ENCODE data around the gene ALPK3. TPM values are rescaled to one million over a fixed set of nuclear protein-coding genes. Genes with fewer than 3 reads are reported as not detected.

The ALPK3 gene
- total and polyA plus RNA-seq, 10 of the 15 experiments (the other 5 are each of a cell fraction or from before 2014, with no cell fraction given): under 0.01 to 0.05 (median 0.02) TPM; not detected in 6

GRCh38 chr15:84797212-84797611 lies 19.9 kb upstream of the ALPK3 start (continued):
- no peak for TF ChIP-seq SMARCA5 (IDR thresholded peaks at IDR 0.05)
- TF ChIP-seq SIX5 (IDR thresholded peaks at IDR 0.05; ENCODE audit: low read depth, low read length, severe bottlenecking): no peak
- TF ChIP-seq ASH2L (IDR thresholded peaks at IDR 0.05; ENCODE audit: borderline replicate concordance, low read depth): no peak
- no peak for TF ChIP-seq CHD4 (IDR thresholded peaks at IDR 0.05)
- no peak for TF ChIP-seq NFIC (IDR thresholded peaks at IDR 0.05; ENCODE audit: low read depth, low read length)

- CTCF ChIA-PET: no interaction called here
- 100% methylated on average over 3 of the region's 3 CpGs for WGBS (ENCODE audit: insufficient coverage, insufficient replicate concordance, low lambda C conversion rate, missing lambda C conversion rate)
- TF ChIP-seq BCLAF1 (IDR thresholded peaks at IDR 0.05) (no peak), TCF3 (IDR thresholded peaks at IDR 0.05; ENCODE audit: borderline replicate concordance, insufficient read depth, low read depth, low read length) (no peak), NBN (IDR thresholded peaks at IDR 0.05) (no peak), SREBF1 (IDR thresholded peaks at IDR 0.05; ENCODE audit: low read length) (no peak)
- in situ Hi-C loops (cut with MboI) (no loop called here), intact Hi-C loops (cut with micrococcal nuclease; ENCODE audit: unreplicated experiment) (no loop called here)
- RAD21 ChIA-PET (ENCODE audit: unreplicated experiment): no interaction called here
- Histone ChIP-seq H3K4me1 (ENCODE audit: control insufficient read depth, insufficient read depth, low read length) (no peaks in the 10 kb centered on the region), H3K9ac (ENCODE audit: control insufficient read depth, insufficient read depth, low read length) (no peak overlapping the region), H4K20me1 (ENCODE audit: control insufficient read depth, insufficient read depth) (no peaks in the 10 kb centered on the region; the same call in 1 of the 2 replicates), H2AFZ (ENCODE audit: control insufficient read depth, low read depth, low read length) (no peak overlapping the region), H3K36me3 (ENCODE audit: control insufficient read depth in 2 of 2, insufficient read depth in 2 of 2, low read length in 1 of 2) (peaks cover 28 to 32% of the 10 kb centered on the region in 2 experiments), H3K79me2 (ENCODE audit: control insufficient read depth, insufficient read depth, low read length) (no peaks in the 10 kb centered on the region), H3K9me3 (replicated peaks; ENCODE audit: control insufficient read depth, insufficient read depth, low read length) (no peaks in the 10 kb centered on the region), H3K27me3 (replicated peaks in 1 of 2; ENCODE audit: control insufficient read depth in 2 of 2, insufficient read depth in 2 of 2, low read length in 1 of 2) (no peaks in the 10 kb centered on the region), H3K4me3 (no peak overlapping the region), H3K4me2 (ENCODE audit: control insufficient read depth, insufficient read depth) (no peak overlapping the region), H3K27ac (ENCODE audit: control insufficient read depth, insufficient read depth) (no peak overlapping the region)
- DNase-seq (ENCODE audit: low read depth, low spot score) (no peak), FAIRE-seq (no peak), ATAC-seq (no peak)
- POLR2A ChIA-PET: no interaction called here
- SMC1A ChIA-PET (ENCODE audit: uncharacterized antibody, unreplicated experiment): no interaction called here
- no TSS peak for BruUV-seq (replicated peaks)
Measured at GRCh38 chr15:84797801-84798200, 19.4 kb upstream of the ALPK3 start.

Measured in GM12878 (cell line).